GM21528 (cell line): Measurements from ENCODE around the gene HOXA6.

ENCODE experiments used
- ATAC-seq: cut with Tn5 transposase; IDR thresholded peaks from one replicate; pipeline ENCODE4 v1.9.1; 2021; ENCODE audit warnings: mild to moderate bottlenecking, moderate library complexity; ENCODE audit not compliant: unreplicated experiment, low FRiP score

The HOXA6 gene

GRCh38 chr7:27112955-27113949 lies 34.3 kb downstream of the HOXA6 start:
- ATAC-seq, result no peak

GRCh38 chr7:27112361-27112760 lies 35.2 kb downstream of the HOXA6 start:
- ATAC-seq, result no peak

DNA sequence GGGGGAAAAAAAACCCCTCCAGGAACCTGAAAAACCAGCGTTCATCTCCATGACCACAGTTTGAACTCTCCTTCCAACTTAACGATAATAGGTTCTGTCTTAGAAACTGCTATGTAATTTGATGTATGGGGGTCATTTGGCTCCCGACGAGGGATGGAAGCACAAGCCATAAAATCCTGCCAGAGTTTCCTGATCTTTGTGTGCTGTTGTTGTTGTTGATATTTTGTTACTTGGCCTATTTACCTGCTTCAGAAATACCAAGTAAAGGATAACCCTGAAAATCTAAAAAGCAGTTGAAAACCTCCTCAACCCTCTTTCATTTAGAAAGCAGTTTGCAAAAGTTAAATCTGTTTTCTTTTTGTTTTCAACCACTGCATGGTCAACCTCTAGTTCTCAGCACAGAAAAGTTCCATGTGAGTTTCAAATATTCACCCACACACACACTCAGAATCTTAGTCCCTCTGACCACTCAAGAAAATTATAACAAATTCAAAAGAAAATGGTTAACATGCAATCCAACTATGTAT lies 35.8 kb downstream of the HOXA6 start:
- no peak for ATAC-seq

DNA sequence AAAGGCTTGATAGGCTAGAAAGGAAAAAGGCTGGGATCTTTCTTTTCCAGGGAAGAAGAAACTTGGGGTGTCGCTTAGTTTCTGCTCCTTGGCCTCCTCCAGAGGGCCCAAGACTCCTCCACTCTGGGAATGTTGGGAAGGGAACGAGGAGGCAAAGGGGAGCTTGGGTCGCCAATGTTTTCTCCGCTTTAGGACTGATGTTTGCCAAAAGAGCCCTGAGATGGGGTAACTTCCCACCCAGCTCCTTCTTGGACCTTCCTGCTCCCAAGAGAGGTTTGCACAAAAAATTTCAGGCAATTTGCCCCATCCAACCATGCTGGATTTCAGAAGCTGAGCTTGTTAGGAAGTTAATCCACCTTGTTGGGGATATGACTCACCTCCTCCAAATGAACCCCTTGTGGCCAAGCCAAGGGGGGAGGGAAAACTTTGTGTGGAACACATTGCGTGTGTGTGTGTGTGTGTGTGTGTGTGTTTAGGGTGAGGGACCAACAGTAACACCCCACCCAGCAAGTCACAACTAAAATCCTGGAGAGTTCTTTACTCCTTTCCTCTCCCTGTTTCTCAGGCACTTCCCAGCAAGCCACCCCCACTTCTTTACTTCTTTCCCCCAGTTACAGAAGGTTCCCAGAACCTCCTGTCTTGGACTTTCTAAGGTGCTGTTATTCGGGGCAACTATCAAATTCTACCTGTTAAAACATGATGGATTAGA lies 36.4 kb downstream of the HOXA6 start:
- no peak for ATAC-seq

- no peak for ATAC-seq
These were observed 37.2 kb downstream of the HOXA6 start for GRCh38 chr7:27110186-27111031.

- no peak for ATAC-seq
These were observed 37.9 kb downstream of the HOXA6 start for GRCh38 chr7:27109466-27110185.

GRCh38 chr7:27108390-27109127 lies 39.0 kb downstream of the HOXA6 start:
- no peak for ATAC-seq

- no peak for ATAC-seq
These were observed 39.9 kb downstream of the HOXA6 start for GRCh38 chr7:27107391-27108381.

DNA sequence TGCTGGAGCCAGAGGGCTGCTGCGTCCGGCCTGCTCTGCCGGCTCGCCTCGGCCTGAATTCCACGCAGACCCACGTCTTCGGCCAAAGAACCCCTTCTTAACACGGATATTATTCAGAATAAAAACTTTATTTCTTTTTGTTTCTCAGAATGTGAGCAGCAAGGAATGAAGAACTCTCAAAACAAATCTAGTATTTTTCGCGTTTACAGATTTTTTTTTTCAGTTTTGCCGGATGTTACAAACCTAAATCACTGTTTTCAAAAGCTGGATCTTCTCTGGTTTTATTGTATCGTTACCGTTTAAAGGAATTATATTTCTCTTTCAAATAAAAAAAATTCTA lies 40.7 kb downstream of the HOXA6 start:
- ATAC-seq, result no peak

- no peak for ATAC-seq
These were observed 41.2 kb downstream of the HOXA6 start for GRCh38 chr7:27106181-27106900.

GRCh38 chr7:27105301-27106031 lies 42.1 kb downstream of the HOXA6 start:
- no peak for ATAC-seq

GRCh38 chr7:27104341-27105058 lies 43.1 kb downstream of the HOXA6 start:
- no peak for ATAC-seq

- no peak for ATAC-seq
These were observed 43.9 kb downstream of the HOXA6 start for GRCh38 chr7:27103489-27104226.

DNA sequence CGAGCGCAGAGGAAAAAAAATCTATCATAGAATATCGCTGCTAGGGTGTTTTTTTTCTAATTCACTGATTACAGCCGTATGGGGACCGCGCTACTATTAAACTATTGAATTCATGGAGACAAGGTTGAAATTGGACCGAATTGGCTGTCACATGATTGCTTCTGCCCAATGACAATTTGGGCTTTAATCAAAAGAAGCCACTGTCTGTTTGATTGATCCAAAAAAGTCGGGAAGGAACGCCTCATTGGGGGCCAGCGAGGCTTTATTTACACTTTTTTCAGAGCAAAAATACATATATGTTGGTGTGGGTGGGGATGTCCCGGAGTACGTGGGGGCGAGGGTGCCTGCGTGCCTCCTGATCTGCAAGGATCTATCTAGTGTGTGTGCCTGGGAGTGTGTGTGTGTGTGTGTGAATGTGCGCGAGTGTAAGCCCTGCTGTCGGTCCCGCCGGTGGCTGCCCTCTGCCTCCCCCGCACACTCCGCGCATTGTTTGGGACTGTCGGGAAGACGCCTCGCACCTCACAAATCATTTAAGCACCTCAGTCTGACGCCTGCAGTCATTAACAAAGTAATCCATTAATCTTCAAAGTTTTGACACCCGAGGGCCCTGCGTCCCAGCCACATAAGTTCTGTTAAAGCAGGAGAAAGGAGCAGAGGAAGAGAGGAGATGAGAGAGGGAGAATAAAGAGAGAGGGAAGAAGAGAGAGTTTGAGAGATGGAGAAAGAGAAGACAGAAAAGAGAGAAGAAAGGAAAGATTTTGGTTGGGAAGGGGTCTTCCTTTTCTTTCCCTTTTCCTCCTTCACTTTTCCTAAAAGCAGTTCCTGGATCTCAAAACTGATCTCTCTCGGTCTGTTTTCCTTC lies 44.8 kb downstream of the HOXA6 start, which contains the start of gene HOXA2:
HOXA2 (minus strand) TSS at position 103 of the 862 bp plus-strand sequence. CDS start 183 bp downstream, outside the sequence.
- ATAC-seq, result no peak
